Stimulated activated CD8-positive, alpha-beta memory T cell treated with anti-CD3 and anti-CD28 coated beads, Interleukin-12 subunit alpha, Interleukin-12 subunit beta, amount 100 ng/mL, for 1 hour (primary cell): Measurements from ENCODE around the gene TRAPPC13.
"Not testable (repeated sequence)": the region's sequence is repeated elsewhere in the genome, so short reads cannot be mapped to it uniquely, and the experiment has no call there.

Experiments used
- DNase-seq: peaks from one replicate; pipeline ENCODE4 v3.0.0-alpha.2; 2020; ENCODE audit warnings: low read depth

The TRAPPC13 gene

GRCh38 chr5:65676056-65676455 is 51.2 kb downstream of the TRAPPC13 start:
- not testable (repeated sequence) for DNase-seq

DNA sequence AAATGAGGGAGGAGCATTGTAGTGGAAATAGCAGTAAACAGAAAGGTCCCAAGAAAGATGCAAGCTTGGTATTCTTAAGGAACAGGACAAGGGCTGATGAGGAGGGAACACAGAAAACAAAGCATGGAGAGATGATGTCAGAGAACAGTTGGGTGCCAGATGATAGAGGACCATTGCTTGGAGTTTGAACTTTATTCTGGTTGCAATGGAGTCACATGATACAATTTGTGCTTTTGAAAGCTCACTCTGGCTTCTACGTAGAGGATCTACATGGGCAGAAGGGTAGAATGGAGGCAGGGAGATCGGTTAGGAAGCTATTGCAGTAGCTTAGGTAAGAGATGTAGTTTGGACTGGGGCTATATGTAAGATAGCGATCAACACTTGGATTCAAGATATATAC is 57.3 kb downstream of the TRAPPC13 start:
- no peak for DNase-seq

- no peak for DNase-seq
Observed at GRCh38 chr5:65693121-65693520, 68.3 kb downstream of the TRAPPC13 start.

- DNase-seq: no peak
Observed at GRCh38 chr5:65695162-65695755, 70.4 kb downstream of the TRAPPC13 start.

GRCh38 chr5:65695896-65696295 is 71.1 kb downstream of the TRAPPC13 start:
- no peak for DNase-seq

DNA sequence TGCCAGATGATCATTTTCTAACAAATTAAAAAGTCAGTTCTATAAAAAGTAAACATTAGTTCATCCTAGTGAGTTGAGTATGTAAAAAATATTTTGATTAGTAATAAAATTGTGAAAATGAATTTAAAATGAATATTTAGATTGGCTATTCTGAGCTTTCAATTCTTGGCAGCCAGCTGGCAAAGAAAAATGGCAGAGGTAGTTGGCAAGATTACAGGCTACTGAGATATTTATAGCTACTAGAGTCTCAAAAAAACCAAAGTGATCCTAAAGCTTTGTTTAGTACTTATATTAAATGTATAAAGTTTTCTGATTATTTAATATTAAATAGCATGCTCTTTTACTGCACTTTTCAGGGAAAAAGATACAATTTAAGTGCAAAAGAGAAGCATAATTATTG is 72.1 kb downstream of the TRAPPC13 start:
- DNase-seq: no peak

DNA sequence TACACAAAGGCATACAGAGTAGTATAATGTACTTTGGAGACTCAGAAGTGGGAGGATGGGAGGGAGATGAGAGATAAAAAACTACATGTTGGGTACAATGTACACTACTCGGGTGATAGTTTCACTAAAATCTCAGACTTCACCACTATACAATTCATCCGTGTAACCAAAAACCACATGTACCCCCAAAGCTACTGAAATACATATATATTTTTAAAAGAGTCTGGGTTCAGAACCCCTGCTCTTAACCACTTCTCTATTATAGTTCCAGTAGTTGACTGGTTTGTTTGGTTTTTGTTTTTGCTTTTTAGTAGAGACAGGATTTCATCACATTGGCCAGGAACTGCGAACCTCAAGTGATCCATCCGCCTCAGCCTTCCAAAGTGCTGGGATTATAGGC is 74.5 kb downstream of the TRAPPC13 start:
- DNase-seq: no peak

DNA sequence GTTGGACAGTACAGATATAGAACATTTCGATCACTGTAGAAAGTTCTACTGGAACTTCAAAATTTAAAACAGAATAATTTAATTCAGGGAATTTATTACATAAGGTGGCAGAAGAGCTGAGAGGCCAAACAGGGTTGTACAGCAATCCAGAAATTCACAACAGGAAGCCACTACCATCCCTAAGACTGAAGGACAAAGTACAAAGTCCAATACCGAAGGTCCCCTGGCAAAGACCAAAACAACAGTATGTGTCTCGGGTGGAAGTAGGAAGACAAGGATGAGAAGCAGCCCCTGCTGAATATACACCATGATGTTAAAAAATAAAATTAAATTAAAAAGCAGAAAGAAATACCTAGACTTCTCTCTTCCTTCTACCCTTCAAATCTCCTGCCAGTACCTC is 77.2 kb downstream of the TRAPPC13 start:
- no peak for DNase-seq

DNA sequence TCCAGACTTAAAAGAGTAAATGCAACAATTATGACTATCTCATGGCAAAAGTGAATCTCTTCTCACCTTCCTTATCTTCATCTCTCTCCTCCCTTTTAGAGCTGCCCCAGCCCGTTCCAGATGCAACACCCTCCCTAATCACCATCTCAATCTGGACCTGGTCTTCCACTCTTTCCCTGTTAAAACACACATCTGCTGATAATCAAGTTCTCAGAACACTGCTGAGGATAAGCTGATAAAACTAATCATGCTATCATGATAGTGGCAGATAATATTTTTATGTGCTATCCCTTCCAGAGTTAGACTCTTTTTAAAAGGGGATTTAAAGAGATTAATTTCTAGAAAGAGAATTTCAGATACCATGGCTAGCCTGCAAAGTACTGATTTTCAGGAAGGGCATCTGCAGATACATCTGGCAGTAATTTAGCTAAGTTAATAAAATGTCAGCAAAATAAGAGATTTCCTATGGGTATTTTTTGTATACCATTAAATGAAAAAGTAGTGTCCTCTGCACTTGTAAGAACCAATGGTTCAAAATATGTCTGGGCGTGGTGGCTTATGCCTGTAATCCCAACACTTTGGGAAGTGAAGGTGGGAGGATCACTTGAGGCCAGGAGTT is 79.9 kb downstream of the TRAPPC13 start:
- no peak for DNase-seq

- DNase-seq: no peak
Observed at GRCh38 chr5:65707663-65708062, 82.8 kb downstream of the TRAPPC13 start.

GRCh38 chr5:65708145-65708544 is 83.3 kb downstream of the TRAPPC13 start:
- no peak for DNase-seq
